ENCODE results near the gene AHCY.
"Not testable (repeated sequence)": the region's sequence is repeated elsewhere in the genome, so short reads cannot be mapped to it uniquely, and the experiment has no call there.

The AHCY gene

DNA sequence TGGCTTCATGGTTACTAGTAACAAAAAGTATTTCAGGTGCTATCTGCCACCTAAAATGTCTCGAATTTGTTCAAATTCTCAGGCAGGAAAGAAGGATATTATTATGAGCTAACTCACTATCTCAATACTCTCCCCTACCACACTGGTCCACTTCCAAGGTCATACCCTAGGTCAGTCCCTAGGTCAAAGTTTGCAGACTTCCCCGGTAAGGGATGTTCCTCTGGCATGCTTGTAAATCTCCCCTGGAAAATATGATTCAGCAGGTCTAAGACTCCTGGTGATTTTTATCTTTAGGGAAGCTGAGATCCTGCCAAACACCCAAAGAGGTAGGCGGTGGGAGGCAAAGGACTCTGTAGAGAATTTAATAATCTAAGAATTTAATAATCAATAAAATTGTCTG lies 6.7 kb downstream of the AHCY start:
- no peak for DNase-seq

DNA sequence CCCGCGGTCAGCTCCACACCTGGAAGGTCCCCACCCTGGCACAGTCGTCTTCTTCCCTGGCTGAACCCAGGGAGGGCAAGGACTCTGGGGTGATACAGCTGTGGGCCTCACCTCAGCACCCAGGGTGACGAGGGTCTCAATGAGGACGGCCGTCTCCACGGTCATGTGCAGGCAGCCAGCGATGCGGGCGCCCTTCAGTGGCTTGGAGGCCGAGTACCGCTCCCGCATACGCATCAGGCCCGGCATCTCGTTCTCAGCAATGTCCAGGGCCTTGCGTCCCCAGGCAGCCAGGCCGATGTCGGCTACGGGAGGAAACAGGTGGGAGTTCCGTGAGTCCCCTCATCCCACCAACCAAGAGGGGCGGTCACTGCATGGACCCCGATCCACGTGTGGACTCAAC lies 7.9 kb downstream of the AHCY start:
- DNase-seq = no peak

GRCh38 chr20:34294563-34294962 lies 8.6 kb downstream of the AHCY start:
- no peak for DNase-seq

DNA sequence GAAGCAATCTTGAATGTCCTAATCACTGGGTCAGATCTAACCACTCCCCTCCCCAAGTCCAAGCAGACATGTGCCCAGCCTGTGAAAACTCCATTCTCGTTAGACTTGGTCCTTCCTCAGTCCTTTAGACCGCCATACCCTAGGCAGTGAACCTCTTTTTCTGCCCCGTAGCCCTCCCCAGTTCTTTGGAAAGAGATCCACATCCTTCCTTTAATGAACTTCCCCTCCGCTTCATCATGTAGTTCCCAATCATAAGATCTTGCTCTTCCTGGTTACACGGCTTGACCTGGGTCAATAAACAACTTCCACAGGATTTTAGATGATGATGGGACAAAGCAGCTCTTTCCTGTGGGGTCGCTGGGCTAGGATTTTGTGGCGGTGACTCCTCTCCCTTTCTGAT lies 9.6 kb downstream of the AHCY start:
- no peak for DNase-seq

DNA sequence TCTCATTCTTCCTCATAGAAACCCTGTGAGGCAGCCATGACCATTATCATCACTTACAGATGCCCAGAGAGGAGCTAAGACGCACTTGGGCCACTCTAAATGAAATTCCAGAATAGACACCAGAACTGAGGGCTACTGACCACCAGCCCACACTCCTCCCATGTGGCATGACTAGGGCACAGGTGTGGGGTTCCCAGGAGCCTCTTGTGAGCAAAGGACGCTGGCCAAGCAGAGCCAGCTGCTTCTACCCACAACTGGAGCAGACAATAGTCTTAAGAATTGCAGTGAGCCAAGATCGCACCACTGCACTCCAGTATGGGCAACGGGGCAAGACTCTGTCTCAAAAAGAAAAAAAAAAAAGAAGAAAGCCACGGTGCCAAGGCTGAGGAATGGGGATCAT lies 10.0 kb downstream of the AHCY start:
- no peak for DNase-seq

DNA sequence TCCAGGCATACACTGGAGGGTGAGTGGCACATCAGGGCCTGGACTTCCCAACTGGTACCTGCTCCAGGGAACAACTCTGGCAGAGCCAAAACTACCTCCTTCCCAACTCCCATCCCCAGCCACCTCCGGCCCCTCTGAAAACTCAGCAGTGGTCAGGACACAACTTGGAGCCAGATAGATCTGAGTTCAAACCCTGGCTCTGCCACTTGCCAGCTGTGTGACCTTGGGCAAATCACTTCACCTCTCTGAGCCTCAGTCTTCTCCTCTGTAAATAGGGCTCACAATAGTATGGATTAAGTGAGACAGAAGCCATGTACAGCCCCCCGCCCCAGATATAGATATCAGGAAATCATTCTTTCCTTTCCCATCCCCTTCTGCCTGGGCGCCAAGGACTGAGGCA lies 10.7 kb downstream of the AHCY start:
- DNase-seq = no peak

GRCh38 chr20:34290471-34290870 lies 12.7 kb downstream of the AHCY start:
- no peak for DNase-seq

GRCh38 chr20:34287500-34287899 lies 15.7 kb downstream of the AHCY start:
- not testable (repeated sequence) for DNase-seq

GRCh38 chr20:34285450-34285849 lies 17.7 kb downstream of the AHCY start:
- DNase-seq = no peak

DNA sequence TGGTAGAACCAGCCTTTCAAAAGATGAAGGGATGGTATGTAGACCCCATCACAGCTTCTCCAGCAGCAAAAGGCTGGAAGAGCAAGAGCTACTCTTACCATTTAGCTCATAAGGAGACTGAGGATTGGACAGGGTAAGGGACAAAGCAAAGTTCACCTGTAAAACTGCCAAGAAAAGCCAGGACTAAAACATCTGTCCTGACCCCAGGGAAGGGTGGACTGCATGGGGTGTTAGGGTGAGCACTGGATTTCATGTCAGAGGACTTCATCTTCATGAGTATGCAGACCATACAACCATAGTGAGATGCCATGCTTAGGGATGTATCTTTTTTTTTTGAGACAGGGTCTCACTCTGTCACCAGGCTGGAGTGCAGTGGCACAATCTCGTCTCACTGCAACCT lies 19.3 kb downstream of the AHCY start:
- no peak for DNase-seq

GRCh38 chr20:34282041-34282440 lies 21.1 kb downstream of the AHCY start:
- no peak for DNase-seq

- DNase-seq = no peak
These were observed 22.0 kb downstream of the AHCY start for GRCh38 chr20:34281177-34281576.

DNA sequence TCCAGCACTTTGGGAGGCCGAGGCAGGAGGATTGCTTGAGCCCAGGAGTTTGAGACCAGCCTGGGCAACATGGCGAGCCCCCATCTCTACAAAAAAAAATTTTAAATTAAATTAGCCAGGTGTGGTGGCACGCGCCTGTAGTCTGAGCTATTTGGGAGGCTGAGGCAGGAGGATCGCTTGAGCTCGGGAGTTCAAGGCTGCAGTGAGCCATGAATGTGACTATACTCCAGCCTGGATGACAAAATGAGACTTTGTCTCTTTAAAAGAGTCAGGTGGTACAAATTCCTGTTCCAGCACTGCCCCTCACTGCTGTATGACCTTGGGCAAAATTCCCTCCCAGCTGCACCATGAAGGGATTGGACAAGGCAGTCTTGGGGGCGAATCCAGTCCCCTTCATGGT lies 28.5 kb downstream of the AHCY start:
- DNase-seq = no peak

DNA sequence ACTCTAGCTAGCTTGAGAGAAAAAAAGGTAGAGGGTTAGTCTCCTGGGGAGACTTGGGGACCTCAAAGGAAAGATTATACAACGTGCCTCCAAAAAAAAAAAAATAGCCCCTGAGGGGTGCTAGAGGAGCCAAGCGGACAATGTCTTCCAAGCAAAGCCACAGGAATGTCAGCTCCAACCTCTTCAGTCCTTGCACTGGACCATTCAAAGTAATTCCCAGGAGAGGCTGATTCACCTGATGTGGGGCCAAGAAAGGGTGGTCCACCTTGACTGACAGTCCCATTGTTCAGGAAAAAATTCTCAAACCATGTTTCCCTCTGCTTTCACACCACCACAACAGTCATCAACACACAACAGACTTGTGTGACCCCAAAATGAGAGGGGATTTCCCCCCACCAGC lies 31.2 kb downstream of the AHCY start:
- DNase-seq = no peak

- DNase-seq = no peak
These were observed 33.0 kb downstream of the AHCY start for GRCh38 chr20:34269996-34270627.

- DNase-seq = peak; percentile 30
These were observed 34.1 kb downstream of the AHCY start for GRCh38 chr20:34268851-34269636.

DNA sequence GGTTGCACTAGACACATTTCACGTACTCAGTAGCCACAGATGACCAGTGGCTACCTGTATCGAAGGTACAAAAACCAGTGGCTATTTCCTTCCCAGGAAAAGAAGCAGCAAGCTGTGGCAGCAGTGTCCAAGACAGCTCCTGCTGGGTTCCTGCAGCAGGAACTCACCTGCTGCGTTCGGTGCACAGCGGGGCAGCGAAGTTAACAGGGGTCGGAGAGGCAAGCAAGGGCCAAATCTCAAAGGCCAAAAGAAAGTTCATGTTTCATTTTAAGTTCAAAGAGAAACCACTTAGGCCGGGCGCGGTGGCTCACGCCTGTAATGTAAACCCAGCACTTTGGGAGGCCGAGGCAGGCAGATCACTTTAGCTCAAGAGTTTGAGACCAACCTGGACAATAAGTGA lies 35.0 kb downstream of the AHCY start:
- DNase-seq = no peak

DNA sequence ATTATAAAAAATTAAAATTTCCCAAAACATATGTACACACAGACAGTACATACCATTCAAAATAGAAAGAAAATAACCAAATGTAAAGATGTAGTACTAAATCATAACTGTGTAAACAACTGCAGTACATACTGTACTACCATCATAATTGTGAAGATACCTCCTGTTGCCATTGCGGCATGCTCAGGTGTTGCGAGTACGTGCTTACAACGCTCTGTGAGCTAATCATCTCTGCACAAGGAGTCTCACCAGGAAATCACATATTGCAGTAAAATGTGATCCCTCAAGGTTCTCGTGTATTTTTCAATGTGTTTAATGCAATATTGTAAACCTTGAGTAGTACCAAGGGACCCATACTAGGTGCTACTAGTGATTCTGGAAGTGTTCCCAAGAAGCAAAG lies 39.0 kb downstream of the AHCY start:
- DNase-seq = no peak

- DNase-seq = not testable (repeated sequence)
These were observed 39.7 kb downstream of the AHCY start for GRCh38 chr20:34263468-34263867.

DNA sequence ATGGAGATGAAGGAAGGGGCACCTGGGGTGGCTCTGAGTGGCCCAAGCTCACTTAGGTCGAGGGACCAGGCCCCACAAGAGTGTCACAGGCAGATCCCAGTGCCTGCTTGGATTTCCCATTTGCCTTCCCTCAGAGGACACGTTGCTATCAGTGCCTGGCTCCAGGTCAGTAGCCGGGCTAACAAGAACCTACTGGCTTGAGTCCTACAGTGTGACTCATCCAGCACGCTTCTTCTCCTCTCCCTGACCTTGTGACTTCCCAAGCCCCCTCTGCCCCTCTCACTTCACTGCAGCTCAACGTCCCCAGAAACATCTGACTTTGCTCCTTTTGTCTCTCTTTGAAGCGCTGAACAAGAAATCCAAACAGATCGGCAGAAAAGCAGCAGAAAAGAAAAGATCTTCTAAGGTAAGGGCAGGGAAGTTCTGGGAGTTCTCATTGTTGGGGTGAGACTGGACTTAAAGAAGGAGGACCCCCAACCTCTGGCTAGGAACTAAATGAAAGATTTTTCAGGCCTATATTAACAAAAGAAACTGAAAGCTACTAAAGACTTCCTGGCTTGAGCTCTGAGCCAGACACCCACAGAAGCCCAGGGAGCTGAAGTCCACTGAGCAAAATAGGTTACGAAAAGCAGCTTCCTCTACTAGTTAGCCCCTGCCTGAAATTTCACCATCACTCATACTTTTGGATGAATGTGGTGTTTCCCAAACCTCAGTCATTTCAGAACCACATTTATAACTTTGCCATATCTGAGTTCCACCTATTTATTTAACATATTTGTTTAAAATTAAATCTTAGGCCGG lies 40.5 kb downstream of the AHCY start:
- no peak for DNase-seq

GRCh38 chr20:34260208-34260942 lies 42.8 kb downstream of the AHCY start:
- DNase-seq = no peak

DNA sequence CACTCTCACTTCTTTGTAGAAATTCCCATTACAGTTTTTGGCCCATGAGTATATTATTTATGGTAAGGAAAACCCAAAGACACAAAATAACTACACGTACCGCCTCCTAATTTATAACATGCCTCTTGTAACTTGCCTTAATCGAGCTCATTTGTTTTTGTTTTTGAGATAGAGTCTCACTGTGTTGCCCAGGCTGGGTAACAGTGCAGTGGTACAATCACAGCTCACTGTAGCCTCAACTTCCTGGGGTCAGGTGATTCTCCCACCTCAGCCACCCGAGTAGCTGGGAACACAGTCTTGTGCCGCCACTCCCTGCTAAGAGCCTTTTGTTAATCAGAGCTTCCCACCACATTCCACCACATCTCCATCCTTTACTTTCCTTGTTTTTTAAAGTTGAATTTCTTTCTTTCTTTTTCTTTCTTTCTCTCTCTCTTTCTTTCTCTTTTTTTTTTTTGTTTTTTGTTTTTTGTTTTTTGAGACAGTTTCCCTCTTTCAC lies 46.5 kb downstream of the AHCY start:
- no peak for DNase-seq

DNA sequence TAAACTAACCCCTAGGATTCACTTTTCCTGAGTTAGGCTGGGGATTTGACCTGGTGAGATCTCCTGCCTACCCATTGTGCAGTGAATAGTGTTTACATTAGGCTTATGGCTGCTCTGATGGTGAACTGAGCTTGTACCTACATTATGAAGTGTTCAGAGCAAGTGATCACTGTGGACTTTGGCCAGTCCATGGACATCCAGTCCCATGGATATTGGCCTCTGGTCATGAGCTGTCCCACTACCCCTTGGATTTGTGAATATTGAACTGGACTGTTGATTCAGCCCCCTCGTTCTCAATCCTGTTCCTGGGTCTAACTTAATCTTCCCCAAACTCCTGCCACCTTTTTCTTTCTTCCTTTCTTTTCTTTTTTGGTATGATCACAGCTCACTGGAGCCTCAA lies 48.2 kb downstream of the AHCY start:
- DNase-seq = no peak

Data from activated CD8-positive, alpha-beta memory T cell treated with anti-CD3 and anti-CD28 coated beads, Interleukin-2, amount 50 U/mL, for 4 hours (primary cell).